MM.1S (cell line): ENCODE measurements around the gene RAB22A.
"Not testable (repeated sequence)": the region's sequence is repeated elsewhere in the genome, so short reads cannot be mapped to it uniquely, and the experiment has no call there.

Experiments used
- CTCF ChIP-seq: fragments of 300-600 bp; sonication (generic); IDR thresholded peaks from 2 replicates; pipeline ENCODE4 v1.5.1; 2016; ENCODE audit warnings: antibody characterized with exemption, low read length, mixed read lengths
- EZH2 ChIP-seq: fragments of 300-600 bp; sonication (generic); optimal IDR thresholded peaks from 2 replicates; pipeline ENCODE3; 2017; ENCODE audit warnings: low read depth, mild to moderate bottlenecking, antibody characterized with exemption, low read length, mixed read lengths

GRCh38 chr20:58414216-58414615 lies 104.7 kb downstream of the RAB22A start:
- not testable (repeated sequence) for TF ChIP-seq CTCF, EZH2
